Measurements from ENCODE around the gene POU4F1.
"Not testable (repeated sequence)": the region's sequence is repeated elsewhere in the genome, so short reads cannot be mapped to it uniquely, and the experiment has no call there.

Gene POU4F1, protein sequence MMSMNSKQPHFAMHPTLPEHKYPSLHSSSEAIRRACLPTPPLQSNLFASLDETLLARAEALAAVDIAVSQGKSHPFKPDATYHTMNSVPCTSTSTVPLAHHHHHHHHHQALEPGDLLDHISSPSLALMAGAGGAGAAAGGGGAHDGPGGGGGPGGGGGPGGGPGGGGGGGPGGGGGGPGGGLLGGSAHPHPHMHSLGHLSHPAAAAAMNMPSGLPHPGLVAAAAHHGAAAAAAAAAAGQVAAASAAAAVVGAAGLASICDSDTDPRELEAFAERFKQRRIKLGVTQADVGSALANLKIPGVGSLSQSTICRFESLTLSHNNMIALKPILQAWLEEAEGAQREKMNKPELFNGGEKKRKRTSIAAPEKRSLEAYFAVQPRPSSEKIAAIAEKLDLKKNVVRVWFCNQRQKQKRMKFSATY

GRCh38 chr13:78603240-78603957 is at the start of gene POU4F1:
Gene POU4F1, minus strand, starts transcription at chr13:78603552. Its CDS starts 226 bp downstream, at chr13:78603326.
- DNase-seq (ENCODE audit: low spot score): no peak

- DNase-seq (ENCODE audit: low spot score): no peak
These were observed 49.3 kb upstream of the POU4F1 start for GRCh38 chr13:78652651-78653050.

DNA sequence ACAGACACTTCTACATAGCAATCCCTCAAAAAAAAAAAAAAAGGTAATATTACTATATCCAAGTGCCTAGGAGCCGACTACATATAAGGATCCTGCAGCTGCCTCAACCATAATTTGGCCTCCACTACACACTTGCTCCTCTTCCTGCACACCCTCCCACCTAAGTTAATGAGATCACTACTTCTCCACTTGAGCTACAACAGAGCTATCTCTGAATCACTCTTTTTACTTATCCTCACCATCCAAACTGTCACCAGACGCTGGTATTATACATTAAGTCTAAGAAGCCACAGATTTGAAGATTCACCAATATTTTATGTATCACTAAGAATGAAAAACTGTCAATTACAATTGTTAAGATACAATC is 47.3 kb upstream of the POU4F1 start:
- DNase-seq (ENCODE audit: low spot score): no peak

- no peak for DNase-seq (ENCODE audit: low spot score)
These were observed 46.8 kb upstream of the POU4F1 start for GRCh38 chr13:78649997-78650716.

GRCh38 chr13:78647109-78647678 is 43.8 kb upstream of the POU4F1 start:
- not testable (repeated sequence) for DNase-seq (ENCODE audit: low spot score)

DNA sequence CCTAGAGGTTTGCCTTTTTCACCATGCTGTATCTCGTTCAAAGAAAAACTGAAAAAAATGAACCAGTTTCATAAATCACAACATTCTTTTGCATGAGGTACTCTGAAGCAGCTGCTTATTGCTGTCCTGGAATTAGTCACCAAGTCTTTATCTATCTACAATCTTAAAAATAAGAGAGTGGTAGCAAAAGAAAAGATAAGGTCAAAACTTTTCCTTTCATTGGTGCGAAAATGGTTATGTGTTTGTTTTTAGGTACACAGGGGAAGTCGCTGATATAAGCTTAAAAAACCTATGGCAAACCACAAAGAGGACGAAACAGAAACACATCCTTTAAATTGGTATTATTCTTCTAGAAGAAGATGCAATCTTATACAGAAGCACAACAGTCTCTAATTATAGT is 34.9 kb upstream of the POU4F1 start:
- DNase-seq (ENCODE audit: low spot score): no peak

DNA sequence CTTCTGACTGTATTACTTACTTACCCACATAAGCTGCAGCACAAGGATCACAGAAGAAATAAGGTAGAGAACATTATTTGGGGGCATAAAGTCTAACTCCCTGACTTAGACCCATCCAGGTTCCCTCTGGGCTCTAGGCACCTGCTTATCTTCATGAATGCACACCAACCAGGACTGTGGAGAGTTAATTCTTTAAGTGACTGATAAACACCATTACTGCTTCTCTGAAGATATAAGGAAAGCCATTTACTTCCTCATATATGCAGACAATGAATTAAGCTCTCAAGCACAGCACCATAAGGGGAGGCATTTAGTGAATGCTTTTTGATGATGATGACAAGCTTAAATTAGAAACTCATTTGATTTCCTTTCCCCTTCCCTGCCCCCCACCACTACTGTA is 33.1 kb upstream of the POU4F1 start:
- no peak for DNase-seq (ENCODE audit: low spot score)

GRCh38 chr13:78632996-78633395 is 29.6 kb upstream of the POU4F1 start:
- no peak for DNase-seq (ENCODE audit: low spot score)

DNA sequence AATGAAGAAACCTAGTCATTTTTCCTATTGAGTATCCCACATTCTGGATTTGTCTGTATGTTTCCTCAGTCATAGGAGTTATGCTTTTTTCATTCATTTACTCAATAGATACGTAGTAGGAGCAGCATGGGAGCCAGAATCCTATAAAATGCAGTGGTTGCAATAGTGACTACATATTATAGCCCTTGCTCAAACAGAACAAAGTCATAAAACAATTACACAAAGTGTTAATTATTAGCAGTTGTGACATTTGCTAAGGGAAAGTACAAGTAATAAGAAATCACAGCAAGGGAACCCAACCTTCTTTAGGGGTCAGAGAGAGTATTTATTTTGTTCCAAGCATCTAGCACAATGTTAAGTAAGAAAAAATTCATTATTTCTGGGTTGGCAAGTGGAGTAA is 27.7 kb upstream of the POU4F1 start:
- no peak for DNase-seq (ENCODE audit: low spot score)

DNA sequence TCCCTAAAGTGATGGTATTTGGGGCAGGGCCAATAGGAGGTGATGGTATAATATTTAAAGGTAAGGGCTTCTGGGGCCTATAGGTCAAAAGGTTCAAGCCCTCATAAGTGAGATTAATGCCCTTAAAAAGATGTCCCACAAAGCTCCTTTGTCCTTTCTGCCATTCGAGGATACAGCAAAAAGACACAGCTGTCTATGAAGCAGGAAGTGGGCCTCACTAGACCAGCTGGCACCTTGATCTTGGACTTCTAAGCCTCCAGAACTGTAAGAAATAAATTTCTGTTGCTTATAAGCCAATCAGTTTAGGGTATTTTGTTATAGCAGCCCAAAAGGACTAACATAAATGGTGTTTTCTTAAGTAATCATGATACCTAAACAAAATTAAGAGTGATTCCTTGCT is 27.2 kb upstream of the POU4F1 start:
- no peak for DNase-seq (ENCODE audit: low spot score)

GRCh38 chr13:78625384-78625783 is 22.0 kb upstream of the POU4F1 start:
- DNase-seq (ENCODE audit: low spot score): no peak

DNA sequence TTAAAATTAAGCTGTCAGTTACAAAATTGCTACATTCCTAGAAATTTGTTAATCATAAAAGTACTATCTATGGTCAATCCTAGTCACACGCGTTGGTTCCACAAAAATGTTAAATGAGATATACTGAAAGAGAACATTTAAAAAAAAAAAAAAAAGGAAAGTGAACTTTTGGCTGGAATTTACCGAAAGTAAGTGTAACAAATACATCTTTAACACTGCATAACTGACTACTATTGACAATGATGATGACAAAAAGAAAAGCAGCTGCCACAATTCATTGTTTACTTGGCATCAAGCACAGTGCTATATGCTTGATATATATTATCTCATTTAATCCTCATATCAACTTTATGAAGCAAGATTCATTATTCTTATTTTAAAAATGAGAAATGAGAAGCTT is 19.8 kb upstream of the POU4F1 start:
- DNase-seq (ENCODE audit: low spot score): no peak

DNA sequence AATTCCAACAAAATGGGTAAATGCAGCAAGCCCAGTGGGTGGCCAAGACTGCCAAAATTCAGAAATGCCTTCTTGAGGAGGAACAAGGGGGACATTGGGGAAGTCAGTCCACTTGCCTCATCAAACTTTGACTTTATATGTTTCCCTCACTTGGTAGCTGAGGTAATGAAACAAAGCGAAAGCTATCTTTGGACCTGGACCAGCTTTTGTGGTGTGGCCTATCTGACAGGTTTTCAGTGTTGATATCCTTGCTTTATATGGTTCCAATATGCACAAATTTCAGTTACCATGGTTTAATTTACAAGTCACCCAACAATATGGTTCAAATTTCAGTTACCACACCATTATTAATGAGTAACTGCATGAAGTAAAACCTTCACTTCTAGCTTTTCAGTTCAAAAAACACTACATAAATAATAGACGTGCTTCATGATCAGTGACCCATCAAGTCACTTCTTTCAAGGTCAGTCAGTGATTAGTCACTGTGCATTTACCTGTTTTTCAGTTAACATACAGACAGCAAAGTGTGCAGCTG is 17.7 kb upstream of the POU4F1 start:
- DNase-seq (ENCODE audit: low spot score): no peak

GRCh38 chr13:78618411-78618810 is 15.1 kb upstream of the POU4F1 start:
- no peak for DNase-seq (ENCODE audit: low spot score)

GRCh38 chr13:78611040-78611439 is 7.7 kb upstream of the POU4F1 start:
- no peak for DNase-seq (ENCODE audit: low spot score)

DNA sequence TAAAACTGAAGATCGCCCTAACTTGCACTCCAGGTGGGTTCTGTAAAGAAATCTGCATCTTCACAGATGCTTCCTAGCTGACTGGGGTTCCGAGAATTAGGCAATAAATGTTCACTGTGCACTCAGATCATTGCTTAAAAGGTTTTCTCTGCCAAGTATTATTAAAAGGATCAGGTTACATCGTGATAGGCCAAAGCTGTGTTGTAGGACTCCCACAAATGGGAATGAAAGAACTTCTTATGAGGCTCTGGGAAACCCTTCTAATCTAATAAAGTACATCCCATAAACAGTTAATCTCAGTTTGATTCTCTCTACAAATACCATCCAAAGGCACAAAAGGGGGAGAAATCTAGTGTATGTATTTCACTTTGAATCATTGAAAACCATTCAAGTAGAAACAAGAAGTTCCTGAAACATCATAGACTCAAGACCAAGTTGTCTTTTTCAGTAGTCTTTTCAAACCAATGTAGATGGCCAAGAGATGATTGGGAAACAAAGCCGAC is 7.1 kb upstream of the POU4F1 start:
- DNase-seq (ENCODE audit: low spot score): no peak

- no peak for DNase-seq (ENCODE audit: low spot score)
These were observed 6.3 kb upstream of the POU4F1 start for GRCh38 chr13:78609464-78610205.

DNA sequence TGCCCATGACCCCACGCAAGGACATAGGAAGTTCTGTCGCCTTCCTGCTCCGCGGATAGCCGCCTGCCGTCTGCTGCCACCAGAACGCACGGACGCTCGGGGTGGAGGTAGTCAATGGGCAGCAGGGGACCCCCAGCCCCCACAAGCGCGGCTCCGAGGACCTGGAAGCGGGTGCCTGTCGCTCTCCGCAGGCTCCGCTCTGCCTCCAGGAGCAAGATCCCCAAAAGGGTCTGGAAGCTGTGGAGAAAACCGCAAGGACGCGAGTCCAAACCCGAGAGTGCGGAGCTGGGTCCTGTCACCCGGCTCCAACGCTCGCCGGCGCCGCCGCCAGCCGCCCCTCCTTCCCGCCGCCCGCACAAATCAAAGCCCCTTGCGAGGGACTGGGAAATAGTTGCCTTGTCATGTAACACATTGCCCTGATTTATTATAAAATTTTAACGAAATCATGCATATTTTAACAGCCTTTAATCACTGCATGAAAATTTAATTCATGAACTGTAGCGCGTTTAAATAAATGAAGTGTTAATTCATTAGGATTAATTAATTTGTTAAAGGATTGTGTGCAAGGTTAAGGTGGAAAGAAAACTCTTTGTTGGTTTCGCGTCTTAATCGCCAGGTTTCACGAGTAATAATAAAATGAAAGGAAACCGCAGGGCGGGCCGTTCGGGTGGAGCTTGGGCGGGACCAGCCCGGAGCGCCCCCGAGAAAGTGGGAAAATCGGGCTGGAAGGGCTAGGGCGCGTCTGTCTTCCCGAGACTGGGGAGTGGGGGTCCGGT is 5.5 kb upstream of the POU4F1 start:
- no peak for DNase-seq (ENCODE audit: low spot score)

DNA sequence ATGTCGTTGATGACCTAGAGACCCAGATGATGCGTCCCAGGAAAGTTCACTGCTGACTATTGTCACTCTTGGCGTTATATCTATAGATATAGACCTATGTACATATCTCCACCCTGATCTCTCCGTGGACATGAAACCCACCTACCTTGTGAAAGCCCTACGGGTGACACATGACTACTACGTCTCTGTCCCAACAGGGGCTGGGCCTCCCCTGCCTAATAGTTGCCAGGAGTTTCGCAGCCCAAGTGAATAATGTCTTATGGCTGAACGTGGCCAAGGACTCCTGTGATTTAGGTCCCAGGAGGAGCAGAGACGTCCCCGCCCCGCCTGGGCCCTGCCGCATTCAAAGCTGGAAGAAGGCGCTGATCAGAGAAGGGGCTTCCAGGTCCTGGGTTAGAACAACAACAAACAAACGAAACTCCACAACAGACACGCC is 4.9 kb upstream of the POU4F1 start:
- DNase-seq (ENCODE audit: low spot score): no peak

DNA sequence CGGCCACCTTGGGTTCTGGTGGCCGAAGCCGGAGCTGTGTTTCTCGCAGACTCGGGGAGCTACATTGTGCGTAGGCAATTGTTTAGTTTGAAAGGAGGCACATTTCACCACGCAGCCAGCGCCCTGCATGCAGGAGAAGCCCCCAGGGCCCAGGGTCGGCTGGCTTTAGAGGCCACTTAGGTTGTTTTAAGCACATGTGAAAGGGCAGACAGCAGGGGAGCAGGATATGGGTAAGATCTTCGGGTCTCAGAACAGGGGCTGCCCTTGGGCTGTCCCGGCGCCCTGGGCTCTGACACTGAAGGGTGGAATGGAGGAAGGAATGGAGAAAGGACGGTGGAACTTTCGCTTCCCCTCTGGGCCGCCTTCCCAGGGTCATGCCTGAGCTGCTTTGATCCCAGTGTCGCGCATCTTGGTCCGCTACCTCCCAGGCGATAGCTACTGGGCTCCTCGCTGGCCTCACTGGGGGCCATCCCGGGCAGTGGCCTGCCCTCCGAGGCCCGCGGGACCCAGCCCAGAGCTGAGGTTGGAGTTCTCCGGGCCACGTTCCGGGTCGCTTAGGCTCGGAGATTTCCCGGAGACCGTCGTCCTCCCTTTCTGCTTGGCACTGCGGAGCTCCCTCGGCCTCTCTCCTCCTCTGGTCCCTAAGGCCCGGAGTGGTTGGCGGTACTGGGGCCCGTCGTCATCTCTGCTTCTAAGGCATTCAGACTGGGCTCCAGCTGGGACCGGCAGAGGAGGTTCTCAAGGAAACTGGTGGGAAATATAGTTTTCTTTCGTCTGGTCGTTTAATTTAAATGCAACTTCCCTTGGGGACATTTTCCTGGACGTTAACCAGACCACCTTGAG is 4.3 kb upstream of the POU4F1 start:
- DNase-seq (ENCODE audit: low spot score): no peak
